Measurements from ENCODE around the gene PRXL2A.

- no peak for TF ChIP-seq JUNB (IDR thresholded peaks at IDR 0.05)
- no peak for TF ChIP-seq GABPA (IDR thresholded peaks at IDR 0.05; ENCODE audit: low read depth)
- no peak for TF ChIP-seq CTCF (IDR thresholded peaks at IDR 0.05 in 2 of 3, conservative IDR thresholded peaks at IDR 0.05 in 1 of 3; ENCODE audit: control insufficient read depth in 2 of 3, extremely low read depth in 1 of 3, insufficient read depth in 1 of 3, low read depth in 3 of 3, low read length in 3 of 3)
- no peak for TF ChIP-seq FOXM1 (IDR thresholded peaks at IDR 0.05; ENCODE audit: low read depth, low read length)
- no peak for TF ChIP-seq EP300 (IDR thresholded peaks at IDR 0.05; ENCODE audit: borderline replicate concordance in 1 of 2, control insufficient read depth in 1 of 2, low read depth in 2 of 2, low read length in 2 of 2)
- TF ChIP-seq, protein P1, sequence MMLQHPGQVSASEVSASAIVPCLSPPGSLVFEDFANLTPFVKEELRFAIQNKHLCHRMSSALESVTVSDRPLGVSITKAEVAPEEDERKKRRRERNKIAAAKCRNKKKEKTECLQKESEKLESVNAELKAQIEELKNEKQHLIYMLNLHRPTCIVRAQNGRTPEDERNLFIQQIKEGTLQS (IDR thresholded peaks at IDR 0.05; ENCODE audit: borderline replicate concordance, extremely low read depth, low read depth, low read length) = no peak
- no peak for TF ChIP-seq FOXK2 (IDR thresholded peaks at IDR 0.05)
- no peak for TF ChIP-seq SIN3A (IDR thresholded peaks at IDR 0.05; ENCODE audit: low read depth, low read length)
- TF ChIP-seq KDM1A (IDR thresholded peaks at IDR 0.05; ENCODE audit: borderline replicate concordance) = no peak
- TF ChIP-seq HDAC6 (IDR thresholded peaks at IDR 0.05; ENCODE audit: unreplicated experiment) = no peak
- TF ChIP-seq ZBTB40 (IDR thresholded peaks at IDR 0.05; ENCODE audit: borderline replicate concordance) = no peak
- no peak for TF ChIP-seq SIX5 (IDR thresholded peaks at IDR 0.05; ENCODE audit: low read depth, low read length, severe bottlenecking)
These were observed 65.6 kb downstream of the PRXL2A start for GRCh38 chr10:80473692-80474596.

All from GM12878 (cell line).